Adrenal gland (tissue), 12 donors: ENCODE results near the gene WRAP53. TPM values are rescaled to one million over a fixed set of nuclear protein-coding genes. Genes with fewer than 3 reads are reported as not detected.

ENCODE experiments used
- DNase-seq, 7 donors: peaks; one replicate each; pipeline ENCODE4 v3.0.0-alpha.2; 2019 to 2020
- H3K27ac ChIP-seq, 5 donors: fragments of 200-600 bp; sonication (generic) in 4 of 5; 1 replicate in 3 of 5; 2 replicates in 2 of 5; pipeline versions ENCODE4 v1.5.1 to v1.8.0; 2016 to 2020; ENCODE audit warnings: mild to moderate bottlenecking in 1 of 5
- H3K27me3 ChIP-seq: fragments of 200-600 bp; 2 replicates; pipeline ENCODE4 v1.8.0; 2021
- H3K36me3 ChIP-seq, 2 donors: fragments of 200-600 bp; replicated peaks in 1 of 2; 1 replicate in 1 of 2; 2 replicates in 1 of 2; pipeline versions ENCODE4 v1.5.1 to v1.8.0; 2018 to 2022
- H3K4me1 ChIP-seq, 2 donors: fragments of 200-600 bp; replicated peaks in 1 of 2; 1 replicate in 1 of 2; 2 replicates in 1 of 2; pipeline versions ENCODE4 v1.5.1 to v1.8.0; 2018 to 2021
- H3K4me3 ChIP-seq, 4 donors: fragments of 200-600 bp; sonication (generic) in 3 of 4; one replicate each; pipeline ENCODE4 v1.5.1; 2016 to 2018
- H3K9me3 ChIP-seq, 3 donors: fragments of 200-600 bp; sonication (generic) in 1 of 3; replicated peaks in 1 of 3; 1 replicate in 2 of 3; 2 replicates in 1 of 3; pipeline versions ENCODE4 v1.5.1 to v1.8.0; 2016 to 2021
- POLR2A ChIP-seq, 2 donors: fragments of 450-650 bp; IDR thresholded peaks; one replicate each; pipeline ENCODE4 v1.6.1; 2017; ENCODE audit warnings: antibody characterized with exemption in 2 of 2, mild to moderate bottlenecking in 2 of 2, moderate library complexity in 1 of 2
- WGBS, 4 donors: extraction: QIAGEN DNeasy Blood & Tissue Kit in 2 of 4; methylation state at CpG; one replicate each; pipeline versions ENCODE4 v1.1.5 to v1.1.7; 2013 to 2017; 5-methylcytosine and 5-hydroxymethylcytosine counted together
- intact Hi-C, 2 donors: fragments of 100-400 bp; cut with DNase I; formaldehyde crosslinking; loops; one replicate each; pipeline versions ENCODE4 v1.14.1 to v1.15.0; 2022 to 2023
- polyA plus RNA-seq, 3 donors: library from polyadenylated mRNA; stranded (reverse); fragments of 200-250 nt in 2 of 3; fragments of 350-450 nt in 1 of 3; fragmentation: Illumina TruSeq in 1 of 3; extraction: RNeasy Lipid Tissue Mini Kit (QIAGEN cat#74804) in 1 of 3; gene quantifications; one replicate each; pipeline ENCODE4 v1.2.3, GENCODE V29; 2013 to 2014
- total RNA-seq, 9 donors: library from RNA; depleted of rRNA in 4 of 9; stranded (reverse); fragments of >200 nt in 4 of 9; fragments of 120-200 nt in 1 of 9; fragmentation: NEBNext Ultra II Directional in 1 of 9; extraction: Animal tissue kit (Norgen Biotek cat#: 25700) in 1 of 9; gene quantifications; one replicate each; pipeline versions ENCODE4 v1.1.0 to v1.2.4, GENCODE V29; 2013 to 2023
- TF ChIP-seq, protein P1 (sequence below), 6 experiments: fragments of 450-650 bp in 4 of 6; fragments of 200-600 bp in 2 of 6; sonication (generic) in 1 of 6; IDR thresholded peaks; 1 replicate in 5 of 6; 2 replicates in 1 of 6; pipeline versions ENCODE4 v1.5.1 to v1.8.0; 2016 to 2021; ENCODE audit warnings: antibody characterized with exemption in 6 of 6, mild to moderate bottlenecking in 2 of 6, moderate library complexity in 1 of 6
- donor health status: healthy with polysubstance abuse.
- donor health status: Bipolar disorder and iron deficiency.
- donor health status: DM: yes; HTN: yes; CAD: no.
- donor health status: DM: no; HTN: no; CAD: no.
- donor health status: DM: no; HTN: no; CAD: no.
- donor health status: DM: yes; HTN: yes; CAD: no.

The WRAP53 gene
- total and polyA plus RNA-seq, 12 donors: 3.4 to 31.0 (median 6.8) TPM

DNA sequence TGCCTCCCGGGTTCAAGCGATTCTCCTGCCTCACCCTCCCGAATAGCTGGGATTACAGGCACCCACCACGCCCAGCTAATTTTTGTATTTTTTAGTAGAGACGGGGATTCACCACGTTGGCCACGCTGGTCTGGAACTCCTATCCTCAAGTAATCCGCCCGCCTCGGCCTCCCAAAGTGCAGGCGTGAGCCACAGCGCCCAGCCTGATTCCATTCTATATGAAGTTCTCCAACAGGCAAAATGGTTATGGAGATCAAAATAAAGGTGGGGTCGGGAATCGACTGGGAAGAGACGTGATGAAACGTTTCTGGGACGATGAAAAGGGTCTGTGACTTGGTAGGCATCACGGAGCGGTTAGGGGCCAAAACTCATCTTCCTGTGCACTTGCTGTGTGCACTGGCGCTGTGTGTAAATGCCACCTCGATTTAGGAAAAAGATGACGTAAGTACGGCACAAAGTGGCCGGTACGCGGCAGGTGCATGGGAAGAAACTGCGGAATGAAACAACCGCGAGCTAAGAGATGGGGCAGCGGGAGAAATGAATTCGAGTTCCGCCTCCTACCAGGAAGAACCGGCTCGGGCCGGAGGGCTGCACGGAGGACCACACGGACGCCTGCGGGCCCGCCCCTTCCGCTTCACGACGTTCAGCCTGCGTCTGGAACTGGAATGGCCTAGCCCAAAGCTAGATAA is 2.6 kb upstream of the WRAP53 start:
- Histone ChIP-seq H3K27ac (peak overlapping the region; percentile 86 to 98 (median 97)), H3K27me3 (no peaks in the 10 kb centered on the region), H3K4me1 (peaks cover 5 to 26% of the 10 kb centered on the region in 2 donors), H3K9me3 (no peaks in the 10 kb centered on the region), H3K4me3 (peak overlapping the region in 3 of 4 donors; percentile 83 to 99 (median 94)), H3K36me3 (no peaks in the 10 kb centered on the region)
- intact Hi-C loops: loop anchor here (5.0 to 10.0 kb wide), 2 partner anchors 51 to 53 kb away; partner anchors contain the start of gene SHBG (in 2 of the 2)
- peak; percentile 92 to 96 (median 93) for DNase-seq
- TF ChIP-seq, protein P1, sequence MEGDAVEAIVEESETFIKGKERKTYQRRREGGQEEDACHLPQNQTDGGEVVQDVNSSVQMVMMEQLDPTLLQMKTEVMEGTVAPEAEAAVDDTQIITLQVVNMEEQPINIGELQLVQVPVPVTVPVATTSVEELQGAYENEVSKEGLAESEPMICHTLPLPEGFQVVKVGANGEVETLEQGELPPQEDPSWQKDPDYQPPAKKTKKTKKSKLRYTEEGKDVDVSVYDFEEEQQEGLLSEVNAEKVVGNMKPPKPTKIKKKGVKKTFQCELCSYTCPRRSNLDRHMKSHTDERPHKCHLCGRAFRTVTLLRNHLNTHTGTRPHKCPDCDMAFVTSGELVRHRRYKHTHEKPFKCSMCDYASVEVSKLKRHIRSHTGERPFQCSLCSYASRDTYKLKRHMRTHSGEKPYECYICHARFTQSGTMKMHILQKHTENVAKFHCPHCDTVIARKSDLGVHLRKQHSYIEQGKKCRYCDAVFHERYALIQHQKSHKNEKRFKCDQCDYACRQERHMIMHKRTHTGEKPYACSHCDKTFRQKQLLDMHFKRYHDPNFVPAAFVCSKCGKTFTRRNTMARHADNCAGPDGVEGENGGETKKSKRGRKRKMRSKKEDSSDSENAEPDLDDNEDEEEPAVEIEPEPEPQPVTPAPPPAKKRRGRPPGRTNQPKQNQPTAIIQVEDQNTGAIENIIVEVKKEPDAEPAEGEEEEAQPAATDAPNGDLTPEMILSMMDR (IDR thresholded peaks at IDR 0.05): no peak
- peak in 1 of 2 donors; percentile 65 for TF ChIP-seq POLR2A (IDR thresholded peaks at IDR 0.05)
- 2 to 6% (median 4%) methylated on average over 39 to 44 of the region's 44 CpGs for WGBS, 4 donors

DNA sequence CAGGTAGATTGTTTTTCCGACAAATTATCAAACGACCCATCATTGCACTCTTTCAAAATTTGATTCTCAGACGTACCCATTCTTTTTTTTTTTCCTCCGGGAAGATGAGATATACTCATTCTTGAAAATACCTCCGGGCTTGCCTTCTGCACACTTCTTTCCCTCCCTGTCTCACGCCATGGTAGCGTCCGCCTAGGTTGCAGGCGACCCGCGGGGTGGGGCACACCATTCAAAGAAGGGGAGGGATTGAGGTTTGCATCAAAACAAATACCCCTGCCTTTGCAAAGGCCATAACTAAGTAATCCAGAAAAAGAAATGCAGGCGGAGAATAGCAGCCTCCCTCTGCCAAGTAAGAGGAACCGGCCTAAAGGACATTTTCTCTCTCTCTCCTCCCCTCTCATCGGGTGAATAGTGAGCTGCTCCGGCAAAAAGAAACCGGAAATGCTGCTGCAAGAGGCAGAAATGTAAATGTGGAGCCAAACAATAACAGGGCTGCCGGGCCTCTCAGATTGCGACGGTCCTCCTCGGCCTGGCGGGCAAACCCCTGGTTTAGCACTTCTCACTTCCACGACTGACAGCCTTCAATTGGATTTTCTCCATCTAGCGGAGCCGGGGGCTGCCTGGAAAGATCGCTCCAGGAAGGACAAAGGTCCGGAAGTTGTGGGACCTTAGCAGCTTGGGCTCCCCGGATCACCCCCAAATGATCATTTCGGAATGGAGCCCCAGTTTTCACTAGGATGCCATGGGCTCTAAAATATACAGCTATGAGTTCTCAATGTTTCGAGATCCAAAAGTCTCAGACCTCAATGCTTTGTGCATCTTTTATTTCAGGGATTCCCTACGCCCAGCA is 1.8 kb upstream of the WRAP53 start:
- Histone ChIP-seq H3K4me1 (peaks cover 5 to 26% of the 10 kb centered on the region in 2 donors), H3K9me3 (no peaks in the 10 kb centered on the region), H3K27me3 (no peaks in the 10 kb centered on the region), H3K36me3 (no peaks in the 10 kb centered on the region), H3K27ac (peak overlapping the region; percentile 86 to 98 (median 97)), H3K4me3 (peak overlapping the region; percentile 43 to 99 (median 88))
- intact Hi-C loops: loop anchor here (5.0 to 10.0 kb wide), 2 partner anchors 52 to 54 kb away; partner anchors contain the start of gene SHBG (in 2 of the 2)
- peak; percentile 71 to 84 (median 79) for DNase-seq
- TF ChIP-seq, protein P1 (IDR thresholded peaks at IDR 0.05): peak in 1 of 6 experiments; percentile 46
- TF ChIP-seq POLR2A (IDR thresholded peaks at IDR 0.05): peak; percentile 85 to 96
- WGBS, 4 donors: 0 to 1% (median 0%) methylated on average over 29 to 30 of the region's 30 CpGs

DNA sequence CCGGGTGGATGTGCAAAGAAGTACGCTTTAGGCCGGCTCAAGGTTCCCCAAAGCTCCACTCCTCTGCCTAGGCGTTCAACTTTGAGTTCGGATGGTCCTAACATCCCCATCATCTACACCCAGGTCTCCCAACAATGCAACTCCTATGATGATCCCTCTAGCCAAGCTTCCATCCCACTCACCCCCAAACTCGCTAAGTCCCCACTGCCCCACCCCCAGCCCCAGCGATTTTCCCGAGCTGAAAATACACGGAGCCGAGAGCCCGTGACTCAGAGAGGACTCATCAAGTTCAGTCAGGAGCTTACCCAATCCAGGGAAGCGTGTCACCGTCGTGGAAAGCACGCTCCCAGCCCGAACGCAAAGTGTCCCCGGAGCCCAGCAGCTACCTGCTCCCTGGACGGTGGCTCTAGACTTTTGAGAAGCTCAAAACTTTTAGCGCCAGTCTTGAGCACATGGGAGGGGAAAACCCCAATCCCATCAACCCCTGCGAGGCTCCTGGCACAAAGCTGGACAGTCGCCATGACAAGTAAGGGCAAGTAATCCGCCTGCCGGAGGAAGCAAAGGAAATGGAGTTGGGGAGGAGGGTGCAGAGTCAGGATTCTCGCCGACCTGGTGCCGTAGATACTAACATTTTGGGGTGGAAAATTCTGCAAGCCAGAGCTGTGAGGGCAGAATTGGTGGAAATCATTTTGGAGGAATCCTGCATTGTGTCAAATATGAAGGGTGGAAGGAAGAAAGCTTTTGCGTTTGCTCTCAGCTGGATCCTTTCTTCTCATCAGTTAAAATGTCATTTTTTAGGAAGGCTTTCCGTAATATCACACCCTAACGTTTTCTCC is 987 bp upstream of the WRAP53 start, which contains the start of gene TP53:
Gene TP53 (minus strand): TSS at position 419 of the 836 bp plus-strand sequence. CDS start 10,896 bp downstream, outside the sequence.
- 0 to 1% (median 0%) methylated on average over 23 to 30 of the region's 30 CpGs for WGBS, 4 donors
- peak within 1 kb of the TSS; percentile 86 to 98 (median 97) for H3K27ac ChIP-seq
- no peaks in the 10 kb centered on the region for H3K36me3 ChIP-seq
- H3K4me3 ChIP-seq: peak within 1 kb of the TSS; percentile 43 to 99 (median 88)
- TF ChIP-seq, protein P1 (IDR thresholded peaks at IDR 0.05): no peak
- peak; percentile 67 to 89 for TF ChIP-seq POLR2A (IDR thresholded peaks at IDR 0.05)
- no peaks in the 10 kb centered on the region for H3K27me3 ChIP-seq
- DNase-seq: peak; percentile 87 to 95 (median 91)
- H3K9me3 ChIP-seq: no peaks in the 10 kb centered on the region
- peaks cover 5 to 26% of the 10 kb centered on the region in 2 donors for H3K4me1 ChIP-seq
- intact Hi-C loops: loop anchor here (5.0 to 10.0 kb wide), 2 partner anchors 52 to 55 kb away; partner anchors contain the start of gene SHBG (in 2 of the 2)
